ENCODE data around the gene TBC1D16. TPM values are rescaled to one million over a fixed set of nuclear protein-coding genes. Genes with fewer than 3 reads are reported as not detected.
A peak's percentile ranks its signal among the peaks of the same experiment; 100 is the strongest.

The TBC1D16 gene
- total RNA-seq, 4 donors from 2014 or later = 11.9 to 29.7 (median 22.2) TPM

DNA sequence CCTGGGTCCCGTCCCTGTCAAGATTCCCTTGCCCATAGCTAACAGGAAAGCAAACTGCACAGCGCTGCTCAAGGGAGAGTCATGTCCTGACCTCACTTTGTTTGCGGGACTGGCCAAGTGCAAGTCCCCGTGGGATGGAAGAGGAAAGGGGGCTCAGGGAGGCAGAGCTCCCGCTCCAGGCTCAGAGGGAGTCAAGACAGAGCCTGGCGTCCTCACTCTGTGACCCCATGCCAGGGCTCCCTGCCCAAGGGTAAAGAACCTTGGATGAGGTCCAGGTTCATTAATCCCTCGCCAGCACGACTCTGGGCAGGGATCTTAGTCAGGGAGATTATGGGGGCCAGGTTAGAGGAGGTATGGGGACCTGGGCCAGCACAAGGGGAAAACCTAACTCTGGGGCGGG, 145.0 kb downstream of the TBC1D16 start:
- Histone ChIP-seq H3K9me3 (no peaks in the 10 kb centered on the region), H3K27me3 (no peaks in the 10 kb centered on the region), H3K36me3 (no peaks in the 10 kb centered on the region), H3K27ac (no peak overlapping the region), H3K4me3 (no peak overlapping the region), H3K4me1 (peaks cover 0 to 24% (median 0%) of the 10 kb centered on the region in 4 donors)
- TF ChIP-seq, protein P1, sequence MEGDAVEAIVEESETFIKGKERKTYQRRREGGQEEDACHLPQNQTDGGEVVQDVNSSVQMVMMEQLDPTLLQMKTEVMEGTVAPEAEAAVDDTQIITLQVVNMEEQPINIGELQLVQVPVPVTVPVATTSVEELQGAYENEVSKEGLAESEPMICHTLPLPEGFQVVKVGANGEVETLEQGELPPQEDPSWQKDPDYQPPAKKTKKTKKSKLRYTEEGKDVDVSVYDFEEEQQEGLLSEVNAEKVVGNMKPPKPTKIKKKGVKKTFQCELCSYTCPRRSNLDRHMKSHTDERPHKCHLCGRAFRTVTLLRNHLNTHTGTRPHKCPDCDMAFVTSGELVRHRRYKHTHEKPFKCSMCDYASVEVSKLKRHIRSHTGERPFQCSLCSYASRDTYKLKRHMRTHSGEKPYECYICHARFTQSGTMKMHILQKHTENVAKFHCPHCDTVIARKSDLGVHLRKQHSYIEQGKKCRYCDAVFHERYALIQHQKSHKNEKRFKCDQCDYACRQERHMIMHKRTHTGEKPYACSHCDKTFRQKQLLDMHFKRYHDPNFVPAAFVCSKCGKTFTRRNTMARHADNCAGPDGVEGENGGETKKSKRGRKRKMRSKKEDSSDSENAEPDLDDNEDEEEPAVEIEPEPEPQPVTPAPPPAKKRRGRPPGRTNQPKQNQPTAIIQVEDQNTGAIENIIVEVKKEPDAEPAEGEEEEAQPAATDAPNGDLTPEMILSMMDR (IDR thresholded peaks at IDR 0.05) = no peak
- no peak for TF ChIP-seq POLR2A (IDR thresholded peaks at IDR 0.05)
- DNase-seq = no peak

- H3K27ac ChIP-seq = peak overlapping the region in 2 of 4 donors; percentile 39 to 67
- H3K27me3 ChIP-seq = no peaks in the 10 kb centered on the region
- H3K4me3 ChIP-seq = no peak overlapping the region
- peak in 2 of 3 donors; percentile 84 to 91 for DNase-seq
- H3K4me1 ChIP-seq = peaks cover 0 to 24% (median 0%) of the 10 kb centered on the region in 4 donors
- no peaks in the 10 kb centered on the region for H3K9me3 ChIP-seq
- TF ChIP-seq, protein P1 (IDR thresholded peaks at IDR 0.05) = no peak
- no peak for TF ChIP-seq POLR2A (IDR thresholded peaks at IDR 0.05)
- no peaks in the 10 kb centered on the region for H3K36me3 ChIP-seq
Observed at GRCh38 chr17:79888811-79889634, 146.6 kb downstream of the TBC1D16 start.

DNA sequence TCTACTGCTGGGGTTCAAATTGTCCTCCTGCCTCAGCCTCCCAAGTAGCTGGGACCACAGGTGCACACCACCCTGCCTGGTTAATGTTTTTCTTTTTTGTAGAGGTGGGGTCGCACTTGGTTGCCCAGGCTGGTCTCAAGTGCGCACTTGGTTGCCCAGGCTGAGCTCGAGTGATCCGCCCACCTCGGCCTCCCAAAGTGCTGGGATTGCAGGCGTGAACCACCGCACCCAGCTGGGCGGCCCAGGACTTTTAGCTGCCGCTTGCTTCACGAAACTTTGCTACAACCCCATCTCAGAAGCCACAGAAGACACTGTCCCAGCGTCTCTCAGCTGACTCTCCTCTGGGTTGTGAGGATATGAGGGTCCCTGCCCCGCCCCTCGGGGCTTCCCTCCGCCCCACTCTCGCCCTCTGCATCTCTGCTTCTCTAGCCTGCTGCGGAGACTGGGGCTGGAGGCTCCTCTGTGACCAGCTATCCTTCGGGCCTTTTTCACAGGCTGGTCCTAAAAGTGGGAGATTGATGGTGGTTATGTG, 147.6 kb downstream of the TBC1D16 start:
- DNase-seq = peak in 1 of 3 donors; percentile 40

DNA sequence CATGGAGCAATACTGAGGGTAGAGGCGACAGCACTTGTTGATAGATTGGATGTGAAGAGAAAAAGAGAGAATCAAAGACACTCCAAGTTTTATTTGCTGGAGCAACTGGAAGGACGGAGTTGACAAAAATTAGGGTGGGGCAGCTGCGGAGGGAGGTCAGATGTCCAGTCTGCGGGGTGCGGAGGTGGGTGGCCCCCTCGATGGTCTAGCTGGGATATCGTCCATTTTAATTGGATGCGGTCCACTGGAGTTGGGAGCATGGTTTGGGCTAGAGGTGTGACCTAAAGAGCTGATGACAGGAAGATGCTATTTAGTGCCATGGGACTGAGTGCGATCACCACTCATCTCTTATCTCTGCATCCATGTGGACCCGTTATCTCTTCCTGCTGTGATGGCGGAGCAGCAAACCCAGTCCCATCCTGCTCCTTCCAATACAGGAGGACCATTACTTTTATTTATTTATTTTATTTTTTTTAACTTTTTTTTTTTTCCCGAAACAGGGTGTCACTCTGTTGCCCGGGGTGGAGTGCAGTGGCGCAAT, 148.2 kb downstream of the TBC1D16 start:
- Histone ChIP-seq H3K4me3 (no peak overlapping the region), H3K27ac (no peak overlapping the region), H3K4me1 (peaks cover 0 to 18% (median 0%) of the 10 kb centered on the region in 4 donors), H3K27me3 (no peaks in the 10 kb centered on the region), H3K36me3 (no peaks in the 10 kb centered on the region), H3K9me3 (no peaks in the 10 kb centered on the region)
- DNase-seq = peak in 1 of 3 donors; percentile 21
- no peak for TF ChIP-seq POLR2A (IDR thresholded peaks at IDR 0.05)
- TF ChIP-seq, protein P1 (IDR thresholded peaks at IDR 0.05) = no peak

More for the DNA sequence above, 147.6 kb downstream of the TBC1D16 start:
- no peak overlapping the region for H3K4me3 ChIP-seq
- peaks cover 0 to 23% (median 0%) of the 10 kb centered on the region in 4 donors for H3K4me1 ChIP-seq
- no peaks in the 10 kb centered on the region for H3K27me3 ChIP-seq
- no peaks in the 10 kb centered on the region for H3K36me3 ChIP-seq
- H3K9me3 ChIP-seq = no peaks in the 10 kb centered on the region
- no peak overlapping the region for H3K27ac ChIP-seq
- TF ChIP-seq POLR2A (IDR thresholded peaks at IDR 0.05) = no peak
- TF ChIP-seq, protein P1 (IDR thresholded peaks at IDR 0.05) = no peak

- H3K36me3 ChIP-seq = no peaks in the 10 kb centered on the region
- no peaks in the 10 kb centered on the region for H3K27me3 ChIP-seq
- H3K9me3 ChIP-seq = no peaks in the 10 kb centered on the region
- no peak overlapping the region for H3K4me3 ChIP-seq
- H3K4me1 ChIP-seq = no peaks in the 10 kb centered on the region
- no peak for DNase-seq
- no peak for TF ChIP-seq POLR2A (IDR thresholded peaks at IDR 0.05)
- TF ChIP-seq, protein P1 (IDR thresholded peaks at IDR 0.05) = no peak
- no peak overlapping the region for H3K27ac ChIP-seq
Observed at GRCh38 chr17:79883202-79883601, 152.5 kb downstream of the TBC1D16 start.

Other genes starting within 250 kb of the TBC1D16 start
- 10 to 100 TPM in 1 of 4 donors, 1 to 10 TPM in 3; 2.5 to 14.9 (median 3.5) TPM for gene CBX8, start 238.8 kb downstream of the TBC1D16 start, total RNA-seq
- gene CBX4, start 196.4 kb downstream of the TBC1D16 start, total RNA-seq = 10 to 100 TPM in 2 of 4 donors, 1 to 10 TPM in 2; 4.9 to 19.0 (median 12.3) TPM
- gene CCDC40, start 770 bp upstream of the TBC1D16 start, total RNA-seq = 10 to 100 TPM in 2 of 4 donors, 1 to 10 TPM in 2; 2.8 to 54.5 (median 7.8) TPM
- 10 to 100 TPM; 33.8 to 88.1 (median 42.3) TPM for gene GAA, start 65.7 kb upstream of the TBC1D16 start, total RNA-seq
- gene EIF4A3, start 111.3 kb upstream of the TBC1D16 start, total RNA-seq = 10 to 100 TPM; 29.0 to 66.8 (median 46.1) TPM
- gene CARD14, start 134.2 kb upstream of the TBC1D16 start, total RNA-seq = 1 to 10 TPM in 3 of 4 donors, under 1 TPM in 1; 0.94 to 5.4 (median 2.6) TPM
- gene SGSH, start 184.5 kb upstream of the TBC1D16 start, total RNA-seq = 100 to 1,000 TPM in 1 of 4 donors, 10 to 100 TPM in 3; 37.8 to 114 (median 60.6) TPM
- gene SLC26A11, start 184.6 kb upstream of the TBC1D16 start, total RNA-seq = 10 to 100 TPM; 28.1 to 42.9 (median 33.1) TPM
- gene RNF213, start 225.0 kb upstream of the TBC1D16 start, total RNA-seq = 100 to 1,000 TPM; 187 to 404 (median 293) TPM

All from Peyer's patch (tissue), 4 donors.